ENCODE measurements around the gene PAH. TPM values are rescaled to one million over a fixed set of nuclear protein-coding genes. Genes with fewer than 3 reads are reported as not detected.

Gene PAH
- total and polyA plus RNA-seq, 7 donors, result 0.03 to 0.62 (median 0.30) TPM; not detected in 4

DNA sequence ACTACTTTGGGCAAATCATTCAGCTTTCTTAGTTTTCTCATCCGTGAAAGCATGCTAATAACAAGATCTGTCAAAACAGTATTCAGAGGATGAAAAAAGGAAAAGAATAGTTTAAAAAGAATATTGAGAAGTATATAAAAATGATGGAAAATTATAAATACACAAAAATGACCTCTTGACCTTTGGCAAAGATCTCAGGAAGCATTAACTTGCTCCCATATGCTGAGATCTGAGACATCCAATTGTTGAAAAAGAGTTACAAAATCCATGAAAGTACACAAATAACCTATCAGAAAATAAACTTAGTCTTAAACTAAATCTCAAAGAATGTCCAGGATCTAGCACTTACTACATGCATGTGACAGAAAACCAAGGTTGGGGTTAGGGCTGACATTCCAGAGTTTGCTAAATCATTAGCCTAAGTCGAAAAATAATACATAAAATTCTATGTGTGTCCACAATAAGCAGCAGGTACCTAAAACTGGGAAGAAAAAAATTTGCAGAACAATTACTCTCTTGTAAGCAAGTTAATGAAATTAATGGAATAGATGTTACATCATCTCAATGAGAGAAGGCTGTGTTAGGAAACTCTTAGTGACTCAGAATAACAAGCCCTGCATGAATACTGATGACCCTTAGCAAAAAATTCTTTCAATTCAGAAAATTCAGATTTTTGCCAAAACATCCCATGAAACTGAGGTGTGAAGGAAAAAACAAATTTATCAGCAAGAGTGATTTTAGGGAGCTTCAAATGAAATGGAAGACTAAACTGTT is 3.4 kb downstream of the PAH start:
- WGBS, 3 donors, result 84 to 88% (median 87%) methylated on average over 2 of the region's 2 CpGs
- H3K4me1 ChIP-seq, result no peaks in the 10 kb centered on the region
- intact Hi-C loops (cut with DNase I), result no loop called here
- H3K4me3 ChIP-seq, result no peak overlapping the region
- no peak overlapping the region for H3K27ac ChIP-seq
- ATAC-seq (no peak), DNase-seq (no peak)
- H3K9me3 ChIP-seq, result no peaks in the 10 kb centered on the region
- H3K36me3 ChIP-seq (ENCODE audit: insufficient read depth in 1 of 2, low read depth in 1 of 2), result no peaks in the 10 kb centered on the region
- peaks cover 0 to 12% (median 0%) of the 10 kb centered on the region in 3 donors for H3K27me3 ChIP-seq (ENCODE audit: insufficient read depth in 3 of 3, low read length in 2 of 3)
- TF ChIP-seq, protein P1, sequence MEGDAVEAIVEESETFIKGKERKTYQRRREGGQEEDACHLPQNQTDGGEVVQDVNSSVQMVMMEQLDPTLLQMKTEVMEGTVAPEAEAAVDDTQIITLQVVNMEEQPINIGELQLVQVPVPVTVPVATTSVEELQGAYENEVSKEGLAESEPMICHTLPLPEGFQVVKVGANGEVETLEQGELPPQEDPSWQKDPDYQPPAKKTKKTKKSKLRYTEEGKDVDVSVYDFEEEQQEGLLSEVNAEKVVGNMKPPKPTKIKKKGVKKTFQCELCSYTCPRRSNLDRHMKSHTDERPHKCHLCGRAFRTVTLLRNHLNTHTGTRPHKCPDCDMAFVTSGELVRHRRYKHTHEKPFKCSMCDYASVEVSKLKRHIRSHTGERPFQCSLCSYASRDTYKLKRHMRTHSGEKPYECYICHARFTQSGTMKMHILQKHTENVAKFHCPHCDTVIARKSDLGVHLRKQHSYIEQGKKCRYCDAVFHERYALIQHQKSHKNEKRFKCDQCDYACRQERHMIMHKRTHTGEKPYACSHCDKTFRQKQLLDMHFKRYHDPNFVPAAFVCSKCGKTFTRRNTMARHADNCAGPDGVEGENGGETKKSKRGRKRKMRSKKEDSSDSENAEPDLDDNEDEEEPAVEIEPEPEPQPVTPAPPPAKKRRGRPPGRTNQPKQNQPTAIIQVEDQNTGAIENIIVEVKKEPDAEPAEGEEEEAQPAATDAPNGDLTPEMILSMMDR (IDR thresholded peaks at IDR 0.05), result no peak

DNA sequence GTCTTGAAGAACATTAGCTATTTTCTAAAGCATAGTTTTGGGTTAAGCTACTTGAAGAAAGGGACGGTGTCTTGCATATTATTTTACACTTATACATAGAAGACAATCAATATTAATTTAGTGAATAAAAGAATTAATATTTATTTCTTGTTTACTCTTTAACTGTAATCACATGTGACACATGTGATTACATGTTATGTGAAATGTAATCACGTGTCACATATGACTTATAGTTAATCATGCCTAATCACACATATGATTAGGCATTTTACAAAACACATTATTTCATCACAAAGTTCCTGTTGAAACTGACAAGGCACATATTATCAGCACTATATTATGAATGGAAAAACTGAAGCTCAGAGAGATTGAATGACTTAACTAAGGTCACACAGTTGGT is 4.8 kb downstream of the PAH start:
- Histone ChIP-seq H3K9me3 (no peaks in the 10 kb centered on the region), H3K4me3 (no peak overlapping the region), H3K27me3 (ENCODE audit: insufficient read depth in 3 of 3, low read length in 2 of 3) (peaks cover 0 to 10% (median 0%) of the 10 kb centered on the region in 3 donors), H3K4me1 (no peaks in the 10 kb centered on the region), H3K36me3 (ENCODE audit: insufficient read depth in 1 of 2, low read depth in 1 of 2) (no peaks in the 10 kb centered on the region), H3K27ac (no peak overlapping the region)
- WGBS, 3 donors, result 78 to 86% (median 84%) methylated on average over 2 of the region's 2 CpGs
- TF ChIP-seq, protein P1 (IDR thresholded peaks at IDR 0.05), result no peak
- ATAC-seq, result no peak
- intact Hi-C loops (cut with DNase I), result no loop called here
- DNase-seq, result no peak

DNA sequence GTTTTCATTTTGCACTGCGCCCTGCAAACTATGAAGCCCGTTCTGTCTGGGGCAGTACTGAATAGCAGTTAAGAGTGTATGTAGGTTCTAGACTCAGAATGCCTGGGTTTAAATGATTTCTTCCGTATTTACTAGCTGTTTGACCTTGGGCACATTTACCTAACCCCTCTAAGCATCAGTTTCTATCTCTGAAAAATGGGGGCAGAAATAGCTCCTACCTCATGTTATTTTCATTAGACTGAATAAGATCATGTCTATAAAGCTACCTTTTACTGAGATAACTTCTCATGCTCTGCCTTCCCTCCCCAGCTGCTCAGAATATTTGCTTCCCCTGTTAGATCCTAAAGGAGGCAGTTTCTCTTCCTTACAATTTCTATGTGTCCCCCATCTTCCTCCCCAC is 5.7 kb downstream of the PAH start:
- Histone ChIP-seq H3K4me1 (no peaks in the 10 kb centered on the region), H3K4me3 (no peak overlapping the region), H3K9me3 (no peaks in the 10 kb centered on the region), H3K36me3 (ENCODE audit: insufficient read depth in 1 of 2, low read depth in 1 of 2) (no peaks in the 10 kb centered on the region), H3K27me3 (ENCODE audit: insufficient read depth in 3 of 3, low read length in 2 of 3) (peaks cover 0 to under 1% (median 0%) of the 10 kb centered on the region in 3 donors), H3K27ac (no peak overlapping the region)
- TF ChIP-seq, protein P1 (IDR thresholded peaks at IDR 0.05), result no peak
- 72 to 86% (median 82%) methylated on average over 3 of the region's 3 CpGs for WGBS, 3 donors
- intact Hi-C loops (cut with DNase I), result no loop called here
- DNase-seq, result no peak
- no peak for ATAC-seq

DNA sequence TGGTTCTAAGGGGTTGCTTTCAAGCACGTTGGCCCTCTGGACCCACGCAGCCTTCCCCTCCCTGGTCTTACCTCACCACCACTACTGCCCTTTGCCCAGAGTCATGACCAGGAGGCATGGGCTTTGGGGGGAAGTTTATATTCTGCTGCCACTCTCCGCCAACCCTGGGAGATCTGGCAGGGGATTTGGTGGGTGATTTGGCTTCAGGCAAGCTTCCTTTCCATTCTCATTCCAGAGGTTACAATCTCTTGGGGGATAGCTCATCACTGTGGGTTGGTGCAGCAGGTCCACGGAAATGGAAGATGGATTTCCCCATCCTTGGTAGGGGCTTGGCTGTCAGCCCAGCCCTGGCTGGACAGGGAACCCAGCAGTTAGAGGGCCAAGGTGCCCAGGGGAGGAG is 6.3 kb downstream of the PAH start:
- no peaks in the 10 kb centered on the region for H3K36me3 ChIP-seq (ENCODE audit: insufficient read depth in 1 of 2, low read depth in 1 of 2)
- H3K4me3 ChIP-seq, result no peak overlapping the region
- ATAC-seq (no peak), DNase-seq (no peak)
- no peaks in the 10 kb centered on the region for H3K4me1 ChIP-seq
- no peaks in the 10 kb centered on the region for H3K9me3 ChIP-seq
- intact Hi-C loops (cut with DNase I), result no loop called here
- TF ChIP-seq, protein P1 (IDR thresholded peaks at IDR 0.05), result no peak
- WGBS, 3 donors, result 81 to 87% (median 82%) methylated on average over 4 of the region's 4 CpGs
- no peaks in the 10 kb centered on the region for H3K27me3 ChIP-seq (ENCODE audit: insufficient read depth in 3 of 3, low read length in 2 of 3)
- H3K27ac ChIP-seq, result no peak overlapping the region

DNA sequence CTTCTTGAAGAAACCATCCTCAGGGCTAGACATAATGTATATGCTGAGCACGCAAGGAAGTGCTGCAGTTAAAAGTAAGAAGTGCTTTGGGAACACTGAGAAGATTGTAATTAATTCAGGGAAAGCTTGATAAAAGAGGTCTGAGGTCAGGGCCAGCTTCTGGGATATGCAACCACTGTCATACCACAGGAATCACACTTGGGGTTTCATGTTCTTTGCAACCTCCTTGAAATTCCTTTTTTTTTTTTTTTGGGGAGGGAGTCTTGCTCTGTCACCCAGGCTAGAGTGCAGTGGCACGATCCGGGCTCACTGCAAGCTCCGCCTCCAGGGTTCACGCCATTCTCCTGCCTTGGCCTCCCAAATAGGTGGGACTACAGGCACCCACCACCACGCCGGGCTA is 6.9 kb downstream of the PAH start:
- Histone ChIP-seq H3K4me1 (no peaks in the 10 kb centered on the region), H3K27ac (no peak overlapping the region), H3K36me3 (ENCODE audit: insufficient read depth in 1 of 2, low read depth in 1 of 2) (no peaks in the 10 kb centered on the region), H3K27me3 (ENCODE audit: insufficient read depth in 3 of 3, low read length in 2 of 3) (no peaks in the 10 kb centered on the region), H3K4me3 (no peak overlapping the region), H3K9me3 (no peaks in the 10 kb centered on the region)
- intact Hi-C loops (cut with DNase I), result no loop called here
- ATAC-seq, result no peak
- no peak for DNase-seq
- WGBS, 3 donors, result 86 to 89% (median 87%) methylated on average over 7 of the region's 7 CpGs
- TF ChIP-seq, protein P1 (IDR thresholded peaks at IDR 0.05), result no peak

Data from psoas muscle (tissue), 8 donors.